Prostate gland (tissue), 2 donors: Measurements from ENCODE around the gene RIT2. TPM values are rescaled to one million over a fixed set of nuclear protein-coding genes. Genes with fewer than 3 reads are reported as not detected.

Source experiments
- DNase-seq: peaks from one replicate; pipeline ENCODE4 v3.0.0-alpha.2; 2019; ENCODE audit warnings: low spot score
- H3K27ac ChIP-seq, 2 donors: fragments of 200-600 bp; sonication (generic); 2 replicates each; pipeline ENCODE4 v1.5.1; 2017 to 2019
- H3K27me3 ChIP-seq: fragments of 200-600 bp; sonication (generic); replicated peaks from 2 replicates; pipeline ENCODE4 v1.5.1; 2019; ENCODE audit not compliant: insufficient read depth
- H3K36me3 ChIP-seq, 2 donors: fragments of 200-600 bp; sonication (generic); 1 replicate in 1 of 2; 2 replicates in 1 of 2; pipeline versions ENCODE4 v1.5.1 to v1.8.1; 2017 to 2019
- H3K4me1 ChIP-seq: fragments of 200-600 bp; sonication (generic); replicated peaks from 2 replicates; pipeline ENCODE4 v1.5.1; 2019
- H3K4me3 ChIP-seq, 2 donors: fragments of 200-600 bp; sonication (generic); 2 replicates each; pipeline ENCODE4 v1.5.1; 2017 to 2019
- H3K9me3 ChIP-seq: fragments of 200-600 bp; sonication (generic); 2 replicates; pipeline ENCODE4 v1.5.1; 2017
- POLR2A ChIP-seq: fragments of 450-650 bp; IDR thresholded peaks from one replicate; pipeline ENCODE4 v1.6.1; 2016; ENCODE audit warnings: antibody characterized with exemption, mild to moderate bottlenecking
- POLR2AphosphoS5 ChIP-seq: sonication (generic); formaldehyde crosslinking; IDR thresholded peaks from one replicate; pipeline ENCODE4 v1.6.1; 2017; ENCODE audit warnings: antibody characterized with exemption
- WGBS: methylation state at CpG from one replicate; pipeline ENCODE4 v1.1.5; 2018; 5-methylcytosine and 5-hydroxymethylcytosine counted together
- intact Hi-C: fragments of 100-400 bp; cut with DNase I; formaldehyde crosslinking; loops from one replicate; pipeline ENCODE4 v1.14.2; 2022
- total RNA-seq, 2 donors: library from RNA; depleted of rRNA; stranded (reverse); fragments of >200 nt; gene quantifications; one replicate each; pipeline ENCODE4 v1.1.0, GENCODE V29; 2016
- TF ChIP-seq, protein P1 (sequence below), 4 experiments: fragments of 200-600 bp in 2 of 4; fragments of 450-650 bp in 2 of 4; sonication (generic) in 2 of 4; IDR thresholded peaks; 1 replicate in 3 of 4; 2 replicates in 1 of 4; pipeline ENCODE4 v1.5.1; 2016 to 2019; ENCODE audit warnings: antibody characterized with exemption in 4 of 4, mild to moderate bottlenecking in 2 of 4, moderate library complexity in 2 of 4

Gene RIT2
- total RNA-seq, 2 donors from 2014 or later = not detected

DNA sequence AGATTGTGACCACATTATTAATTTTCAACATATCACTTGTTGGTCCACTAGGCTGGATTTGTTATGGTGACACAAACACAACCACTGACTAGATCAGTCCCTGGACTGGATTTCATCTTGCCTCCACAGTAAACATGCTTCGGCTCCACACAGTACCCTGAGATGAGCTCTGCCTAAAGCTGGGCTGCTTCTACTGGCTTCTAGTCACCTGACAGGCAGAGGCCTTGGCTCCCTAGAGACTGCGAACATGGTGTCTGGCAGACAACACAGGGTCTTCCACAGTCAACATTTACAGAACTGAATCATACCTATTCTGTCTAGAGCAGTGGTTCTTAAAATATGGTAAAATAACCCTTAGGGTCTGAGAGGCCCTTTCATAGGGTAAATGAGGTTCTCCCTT, 69.2 kb downstream of the RIT2 start:
- no peaks in the 10 kb centered on the region for H3K36me3 ChIP-seq
- no peak overlapping the region for H3K27ac ChIP-seq
- intact Hi-C loops = no loop called here
- no peak for DNase-seq
- H3K4me1 ChIP-seq = no peaks in the 10 kb centered on the region
- no peak overlapping the region for H3K4me3 ChIP-seq
- TF ChIP-seq, protein P1, sequence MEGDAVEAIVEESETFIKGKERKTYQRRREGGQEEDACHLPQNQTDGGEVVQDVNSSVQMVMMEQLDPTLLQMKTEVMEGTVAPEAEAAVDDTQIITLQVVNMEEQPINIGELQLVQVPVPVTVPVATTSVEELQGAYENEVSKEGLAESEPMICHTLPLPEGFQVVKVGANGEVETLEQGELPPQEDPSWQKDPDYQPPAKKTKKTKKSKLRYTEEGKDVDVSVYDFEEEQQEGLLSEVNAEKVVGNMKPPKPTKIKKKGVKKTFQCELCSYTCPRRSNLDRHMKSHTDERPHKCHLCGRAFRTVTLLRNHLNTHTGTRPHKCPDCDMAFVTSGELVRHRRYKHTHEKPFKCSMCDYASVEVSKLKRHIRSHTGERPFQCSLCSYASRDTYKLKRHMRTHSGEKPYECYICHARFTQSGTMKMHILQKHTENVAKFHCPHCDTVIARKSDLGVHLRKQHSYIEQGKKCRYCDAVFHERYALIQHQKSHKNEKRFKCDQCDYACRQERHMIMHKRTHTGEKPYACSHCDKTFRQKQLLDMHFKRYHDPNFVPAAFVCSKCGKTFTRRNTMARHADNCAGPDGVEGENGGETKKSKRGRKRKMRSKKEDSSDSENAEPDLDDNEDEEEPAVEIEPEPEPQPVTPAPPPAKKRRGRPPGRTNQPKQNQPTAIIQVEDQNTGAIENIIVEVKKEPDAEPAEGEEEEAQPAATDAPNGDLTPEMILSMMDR (IDR thresholded peaks at IDR 0.05) = no peak
- TF ChIP-seq POLR2A (no peak), POLR2AphosphoS5 (no peak)
- 40% methylated on average over 2 of the region's 2 CpGs for WGBS
- no peaks in the 10 kb centered on the region for H3K9me3 ChIP-seq
- H3K27me3 ChIP-seq = no peaks in the 10 kb centered on the region

GRCh38 chr18:43043626-43044025, 71.9 kb downstream of the RIT2 start:
- no peaks in the 10 kb centered on the region for H3K36me3 ChIP-seq
- no peaks in the 10 kb centered on the region for H3K27me3 ChIP-seq
- no peak overlapping the region for H3K27ac ChIP-seq
- no peak for DNase-seq
- 70% methylated on average over 4 of the region's 4 CpGs for WGBS
- TF ChIP-seq, protein P1 (IDR thresholded peaks at IDR 0.05) = no peak
- no peak for TF ChIP-seq POLR2A
- TF ChIP-seq POLR2AphosphoS5 = no peak
- intact Hi-C loops = no loop called here
- H3K9me3 ChIP-seq = no peaks in the 10 kb centered on the region
- no peaks in the 10 kb centered on the region for H3K4me1 ChIP-seq
- no peak overlapping the region for H3K4me3 ChIP-seq

GRCh38 chr18:43040281-43040680, 75.2 kb downstream of the RIT2 start:
- no peaks in the 10 kb centered on the region for H3K4me1 ChIP-seq
- intact Hi-C loops = no loop called here
- no peaks in the 10 kb centered on the region for H3K9me3 ChIP-seq
- H3K27ac ChIP-seq = no peak overlapping the region
- no peaks in the 10 kb centered on the region for H3K27me3 ChIP-seq
- no peaks in the 10 kb centered on the region for H3K36me3 ChIP-seq
- 92% methylated on average over 2 of the region's 2 CpGs for WGBS
- no peak for DNase-seq
- no peak overlapping the region for H3K4me3 ChIP-seq
- TF ChIP-seq POLR2A (no peak), POLR2AphosphoS5 (no peak)
- TF ChIP-seq, protein P1 (IDR thresholded peaks at IDR 0.05) = no peak

GRCh38 chr18:43034683-43035500, 80.6 kb downstream of the RIT2 start:
- Histone ChIP-seq H3K4me3 (no peak overlapping the region), H3K9me3 (no peaks in the 10 kb centered on the region), H3K27me3 (no peaks in the 10 kb centered on the region), H3K4me1 (no peaks in the 10 kb centered on the region), H3K27ac (peak overlapping the region in 1 of 2 donors; percentile 6), H3K36me3 (no peaks in the 10 kb centered on the region)
- WGBS = 32% methylated on average over 2 of the region's 2 CpGs
- intact Hi-C loops = no loop called here
- TF ChIP-seq, protein P1 (IDR thresholded peaks at IDR 0.05) = no peak
- peak; percentile 58 for TF ChIP-seq POLR2AphosphoS5
- DNase-seq = peak; percentile 10

DNA sequence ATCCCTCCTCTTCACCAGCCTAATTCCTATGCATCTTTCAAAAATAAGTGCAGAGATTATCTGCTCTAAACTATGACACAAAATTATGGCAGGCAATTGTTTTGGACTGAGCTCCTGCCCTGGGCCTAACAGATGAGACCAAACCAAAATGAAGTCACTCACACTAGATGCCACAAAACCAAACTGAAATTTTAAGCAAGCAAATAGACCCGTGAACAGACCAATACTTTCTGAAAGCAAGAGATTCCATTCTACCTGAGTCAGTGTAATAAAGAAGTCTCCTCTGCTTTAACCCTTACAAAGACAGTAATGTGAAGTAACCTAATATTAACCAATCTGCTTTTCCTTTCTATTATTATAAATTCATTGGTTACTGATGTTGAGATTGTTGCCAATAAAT, 84.3 kb downstream of the RIT2 start:
- WGBS = 48% methylated on average over 1 of the region's 1 CpG
- H3K36me3 ChIP-seq = no peaks in the 10 kb centered on the region
- H3K4me1 ChIP-seq = no peaks in the 10 kb centered on the region
- no peaks in the 10 kb centered on the region for H3K9me3 ChIP-seq
- no peaks in the 10 kb centered on the region for H3K27me3 ChIP-seq
- TF ChIP-seq, protein P1 (IDR thresholded peaks at IDR 0.05) = no peak
- TF ChIP-seq POLR2A = no peak
- no peak for TF ChIP-seq POLR2AphosphoS5
- no peak overlapping the region for H3K27ac ChIP-seq
- intact Hi-C loops = no loop called here
- DNase-seq = no peak
- no peak overlapping the region for H3K4me3 ChIP-seq
